ENCODE data around the gene IL1RAPL2. TPM values are rescaled to one million over a fixed set of nuclear protein-coding genes. Genes with fewer than 3 reads are reported as not detected.

The IL1RAPL2 gene
- total and polyA plus RNA-seq, 2 of the 8 experiments (the other 6 are each of a cell fraction or from before 2014, with no cell fraction given), result 0.20 to 1.3 TPM

DNA sequence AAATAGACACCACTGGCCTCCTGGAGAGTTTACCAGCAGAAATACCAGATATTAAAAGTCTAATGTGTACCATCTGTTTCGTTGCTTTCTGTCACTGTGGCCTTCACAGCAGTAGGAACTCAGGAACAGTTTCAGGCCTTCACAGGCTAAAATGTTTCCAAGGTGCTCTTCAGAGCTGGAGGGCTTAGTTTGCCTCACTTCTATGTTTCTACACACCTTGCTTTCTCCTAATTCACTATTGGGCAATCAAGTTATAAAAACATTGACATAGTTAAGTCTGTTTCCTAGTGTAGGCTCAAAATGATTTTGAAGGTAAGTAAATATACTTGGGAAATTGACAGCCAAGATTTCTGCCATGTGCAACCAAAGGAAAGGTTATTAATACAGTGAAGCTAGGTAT is 395.9 kb downstream of the IL1RAPL2 start:
- H3K56ac ChIP-seq (replicated peaks; ENCODE audit: insufficient read length, low read depth, low read length), result no peak overlapping the region
- no peak overlapping the region for H3K18ac ChIP-seq (ENCODE audit: extremely low read depth, low read length)
- no peak overlapping the region for H3K27ac ChIP-seq (ENCODE audit: low read depth, low read length)
- no peak overlapping the region for H3K9ac ChIP-seq (replicated peaks in 1 of 4; ENCODE audit: extremely low read depth in 1 of 4, low read depth in 3 of 4, low read length in 3 of 4)
- 73% methylated on average over 1 of the region's 1 CpG; no CpG with 5 or more reads in 1 of the 2 experiments for WGBS, 2 experiments (ENCODE audit: extremely low coverage in 1 of 2, insufficient coverage in 1 of 2, insufficient read length in 1 of 2, insufficient replicate concordance in 2 of 2, low coverage in 1 of 2, low lambda C conversion rate in 2 of 2, missing lambda C conversion rate in 1 of 2)
- no peak for FAIRE-seq
- no peaks in the 10 kb centered on the region for H3K27me3 ChIP-seq (replicated peaks in 1 of 4; ENCODE audit: control insufficient read depth in 3 of 4, extremely low read depth in 1 of 4, insufficient read depth in 3 of 4, low read length in 3 of 4)
- CTCF ChIA-PET (ENCODE audit: partially characterized antibody), result no interaction called here
- no peaks in the 10 kb centered on the region for H3K79me1 ChIP-seq (ENCODE audit: low read depth, low read length)
- no peak overlapping the region for H3K4me2 ChIP-seq (ENCODE audit: insufficient read depth in 1 of 2, low read depth in 2 of 2, low read length in 2 of 2)
- no peak overlapping the region for H3K4me3 ChIP-seq (ENCODE audit: extremely low read depth in 1 of 4, insufficient read depth in 2 of 4, low read depth in 3 of 4, low read length in 4 of 4)
- no peak overlapping the region for H4K5ac ChIP-seq (ENCODE audit: insufficient read length, low read depth, low read length)
- H3K14ac ChIP-seq (ENCODE audit: insufficient read length), result no peak overlapping the region
- H4K20me1 ChIP-seq (replicated peaks in 1 of 2; ENCODE audit: control insufficient read depth in 1 of 2, insufficient read depth in 2 of 2, low read length in 2 of 2), result no peaks in the 10 kb centered on the region
- H3K23me2 ChIP-seq (ENCODE audit: low read depth, low read length), result no peaks in the 10 kb centered on the region
- H4K91ac ChIP-seq (replicated peaks; ENCODE audit: insufficient read length, low read length), result no peak overlapping the region
- H2BK12ac ChIP-seq (ENCODE audit: low read depth, low read length), result no peak overlapping the region
- no peaks in the 10 kb centered on the region for H3K9me3 ChIP-seq (ENCODE audit: insufficient read depth in 2 of 2, low read depth in 1 of 2, low read length in 1 of 2)
- no peak overlapping the region for H4K8ac ChIP-seq (ENCODE audit: extremely low read depth, insufficient read depth, low read length)
- H3K23ac ChIP-seq (ENCODE audit: insufficient read length), result no peak overlapping the region
- H3K4ac ChIP-seq (replicated peaks; ENCODE audit: insufficient read length, low read depth, low read length), result no peak overlapping the region
- H2AK5ac ChIP-seq (ENCODE audit: low read depth, low read length), result no peak overlapping the region
- no peak overlapping the region for H2AFZ ChIP-seq (ENCODE audit: low read length)
- no peak overlapping the region for H2BK20ac ChIP-seq (ENCODE audit: low read length)
- no peaks in the 10 kb centered on the region for H3K36me3 ChIP-seq (ENCODE audit: control insufficient read depth in 2 of 4, insufficient read depth in 4 of 4, low read length in 3 of 4)
- POLR2A ChIA-PET (ENCODE audit: partially characterized antibody), result no interaction called here
- no peaks in the 10 kb centered on the region for H3K79me2 ChIP-seq (ENCODE audit: control insufficient read depth in 1 of 2, insufficient read depth in 2 of 2, low read length in 2 of 2)
- no peak overlapping the region for H2BK5ac ChIP-seq (ENCODE audit: low read depth, low read length)
- no peak overlapping the region for H2BK15ac ChIP-seq (ENCODE audit: low read length)
- no peak overlapping the region for H2BK120ac ChIP-seq (replicated peaks; ENCODE audit: low read depth, low read length)
- no peaks in the 10 kb centered on the region; a peak in 1 of 7 replicates for H3K4me1 ChIP-seq (replicated peaks in 1 of 4; ENCODE audit: control insufficient read depth in 3 of 4, insufficient read depth in 4 of 4, low read length in 3 of 4)
- no peak for DNase-seq (ENCODE audit: low read depth in 1 of 2, low spot score in 2 of 2)
- TF ChIP-seq GABPA (IDR thresholded peaks at IDR 0.05; ENCODE audit: borderline replicate concordance, insufficient read depth, low read length), result no peak
- no peak for TF ChIP-seq CREB1 (IDR thresholded peaks at IDR 0.05)
- TF ChIP-seq SP4 (IDR thresholded peaks at IDR 0.05; ENCODE audit: low read length), result no peak
- TF ChIP-seq, protein P1, sequence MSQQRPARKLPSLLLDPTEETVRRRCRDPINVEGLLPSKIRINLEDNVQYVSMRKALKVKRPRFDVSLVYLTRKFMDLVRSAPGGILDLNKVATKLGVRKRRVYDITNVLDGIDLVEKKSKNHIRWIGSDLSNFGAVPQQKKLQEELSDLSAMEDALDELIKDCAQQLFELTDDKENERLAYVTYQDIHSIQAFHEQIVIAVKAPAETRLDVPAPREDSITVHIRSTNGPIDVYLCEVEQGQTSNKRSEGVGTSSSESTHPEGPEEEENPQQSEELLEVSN (IDR thresholded peaks at IDR 0.05), result no peak

Data from H1 (cell line).